ENCODE measurements around the gene NPHS1.
"Not testable (repeated sequence)": the region's sequence is repeated elsewhere in the genome, so short reads cannot be mapped to it uniquely, and the experiment has no call there.

The NPHS1 gene

GRCh38 chr19:35813043-35813890 is 39.0 kb downstream of the NPHS1 start:
- FAIRE-seq = no peak
- no peak for DNase-seq (ENCODE audit: low spot score)

- DNase-seq (ENCODE audit: low spot score) (no peak), FAIRE-seq (no peak)
These were observed 39.9 kb downstream of the NPHS1 start, which contains the start of gene PRODH2 for GRCh38 chr19:35812220-35813042. Gene PRODH2, minus strand, starts transcription at chr19:35812845. Its CDS starts 40 bp downstream, at chr19:35812805.

GRCh38 chr19:35811317-35812219 is 40.7 kb downstream of the NPHS1 start:
- FAIRE-seq (no peak), DNase-seq (ENCODE audit: low spot score) (no peak)

- no peak for DNase-seq (ENCODE audit: low spot score)
- no peak for FAIRE-seq
These were observed 44.7 kb downstream of the NPHS1 start for GRCh38 chr19:35807633-35808032.

GRCh38 chr19:35806597-35806996 is 45.7 kb downstream of the NPHS1 start:
- DNase-seq (ENCODE audit: low spot score) (no peak), FAIRE-seq (no peak)

- no peak for DNase-seq (ENCODE audit: low spot score)
- FAIRE-seq = no peak
These were observed 46.7 kb downstream of the NPHS1 start for GRCh38 chr19:35805526-35806102.

GRCh38 chr19:35801828-35802227 is 50.5 kb downstream of the NPHS1 start:
- FAIRE-seq = no peak
- no peak for DNase-seq (ENCODE audit: low spot score)

GRCh38 chr19:35797663-35798062 is 54.6 kb downstream of the NPHS1 start:
- DNase-seq (ENCODE audit: low spot score) (no peak), FAIRE-seq (no peak)

- no peak for FAIRE-seq
- no peak for DNase-seq (ENCODE audit: low spot score)
These were observed 55.4 kb downstream of the NPHS1 start for GRCh38 chr19:35796645-35797542.

GRCh38 chr19:35795564-35795963 is 56.7 kb downstream of the NPHS1 start:
- not testable (repeated sequence) for DNase-seq (ENCODE audit: low spot score); FAIRE-seq

- no peak for DNase-seq (ENCODE audit: low spot score)
These were observed 58.7 kb downstream of the NPHS1 start for GRCh38 chr19:35793381-35794165.

GRCh38 chr19:35792888-35793287 is 59.4 kb downstream of the NPHS1 start:
- FAIRE-seq (no peak), DNase-seq (ENCODE audit: low spot score) (no peak)

More at GRCh38 chr19:35793381-35794165, 58.7 kb downstream of the NPHS1 start:
- no peak for FAIRE-seq

- no peak for DNase-seq (ENCODE audit: low spot score)
These were observed 60.0 kb downstream of the NPHS1 start for GRCh38 chr19:35792312-35792711.

GRCh38 chr19:35791814-35792279 is 60.5 kb downstream of the NPHS1 start:
- DNase-seq (ENCODE audit: low spot score) (no peak), FAIRE-seq (no peak)

More at GRCh38 chr19:35792312-35792711, 60.0 kb downstream of the NPHS1 start:
- FAIRE-seq = no peak

- DNase-seq (ENCODE audit: low spot score) = no peak
These were observed 61.1 kb downstream of the NPHS1 start for GRCh38 chr19:35790981-35791813.

GRCh38 chr19:35789978-35790944 is 62.0 kb downstream of the NPHS1 start:
- no peak for DNase-seq (ENCODE audit: low spot score)
- no peak for FAIRE-seq

More at GRCh38 chr19:35790981-35791813, 61.1 kb downstream of the NPHS1 start:
- FAIRE-seq = no peak

Measured in RCC 7860 (cell line).